MV-4-11 (cell line): ENCODE results near the gene MCOLN1.

Experiments
- DNase-seq: peaks from one replicate; lab custom pipeline; 2025; lab: John Stamatoyannopoulos, UW

The MCOLN1 gene

GRCh38 chr19:7502552-7502951, 19.9 kb upstream of the MCOLN1 start:
- no peak for DNase-seq

- no peak for DNase-seq
Measured at GRCh38 chr19:7504684-7505083, 17.7 kb upstream of the MCOLN1 start.

GRCh38 chr19:7505288-7505681, 17.1 kb upstream of the MCOLN1 start:
- DNase-seq: no peak

- peak; percentile 24 for DNase-seq
Measured at GRCh38 chr19:7505682-7506384, 16.6 kb upstream of the MCOLN1 start.

- DNase-seq: peak; percentile 83
Measured at GRCh38 chr19:7506385-7507328, 15.8 kb upstream of the MCOLN1 start.

GRCh38 chr19:7507884-7508283, 14.5 kb upstream of the MCOLN1 start:
- peak; percentile 69 for DNase-seq

GRCh38 chr19:7509625-7510024, 12.8 kb upstream of the MCOLN1 start:
- peak; percentile 26 for DNase-seq

- DNase-seq: no peak
Measured at GRCh38 chr19:7512400-7512851, 10.0 kb upstream of the MCOLN1 start.

GRCh38 chr19:7513809-7514642, 8.4 kb upstream of the MCOLN1 start:
- DNase-seq: no peak

GRCh38 chr19:7515110-7515644, 7.2 kb upstream of the MCOLN1 start:
- no peak for DNase-seq

- DNase-seq: no peak
Measured at GRCh38 chr19:7515645-7516151, 6.7 kb upstream of the MCOLN1 start, which contains the start of gene ZNF358. ZNF358 (plus strand) TSS chr19:7516103; CDS start chr19:7519243, 3,140 bp downstream.

- DNase-seq: no peak
Measured at GRCh38 chr19:7516333-7516732, 6.1 kb upstream of the MCOLN1 start.

- DNase-seq: no peak
Measured at GRCh38 chr19:7516878-7517277, 5.5 kb upstream of the MCOLN1 start.

- no peak for DNase-seq
Measured at GRCh38 chr19:7519361-7520130, 2.9 kb upstream of the MCOLN1 start.

- no peak for DNase-seq
Measured at GRCh38 chr19:7520131-7521051, 2.0 kb upstream of the MCOLN1 start.

- no peak for DNase-seq
Measured at GRCh38 chr19:7521551-7522071, 813 bp upstream of the MCOLN1 start.

- DNase-seq: no peak
Measured at GRCh38 chr19:7522923-7523667, 671 bp downstream of the MCOLN1 start.

GRCh38 chr19:7524523-7524922, 2.1 kb downstream of the MCOLN1 start:
- no peak for DNase-seq
